Measurements from ENCODE around the gene SMARCAL1. TPM values are rescaled to one million over a fixed set of nuclear protein-coding genes. Genes with fewer than 3 reads are reported as not detected.

The SMARCAL1 gene
- total RNA-seq, 1 donor from 2014 or later: 35.2 TPM

- H3K9me3 Mint-ChIP-seq (ENCODE audit: unreplicated experiment): peaks cover 2% of the 10 kb centered on the region
Observed at GRCh38 chr2:216369821-216370220, 42.5 kb upstream of the SMARCAL1 start.

GRCh38 chr2:216370961-216371712 lies 41.1 kb upstream of the SMARCAL1 start:
- H3K4me3 ChIP-seq (ENCODE audit: insufficient read depth, low read depth, low read length): peak overlapping the region; percentile 69
- peaks cover 35% of the 10 kb centered on the region for H3K4me1 ChIP-seq (ENCODE audit: insufficient read depth, low read length)
- peak overlapping the region; percentile 10 for H3K27ac ChIP-seq (ENCODE audit: low read depth, low read length)
- no peaks in the 10 kb centered on the region for H3K9me3 ChIP-seq (ENCODE audit: insufficient read depth, low read depth, low read length)
- peak overlapping the region; percentile 47 for H2AFZ ChIP-seq (ENCODE audit: low read depth, low read length)
- DNase-seq (ENCODE audit: low read depth) (no peak), FAIRE-seq (no peak)
- no peaks in the 10 kb centered on the region for H3K27me3 Mint-ChIP-seq (ENCODE audit: low read depth, unreplicated experiment)
- peaks cover 2% of the 10 kb centered on the region for H3K9me3 Mint-ChIP-seq (ENCODE audit: unreplicated experiment)
- TF ChIP-seq CTCF (IDR thresholded peaks at IDR 0.05; ENCODE audit: insufficient read depth, low read depth, low read length): no peak
- no peak for TF ChIP-seq EZH2 (IDR thresholded peaks at IDR 0.05; ENCODE audit: insufficient read depth, low read length)
- peaks cover 56% of the 10 kb centered on the region for H3K4me1 Mint-ChIP-seq (ENCODE audit: low read depth, unreplicated experiment)
- H3K27ac Mint-ChIP-seq (ENCODE audit: unreplicated experiment): peak overlapping the region; percentile 87
- H3K4me2 ChIP-seq (ENCODE audit: low read length): peak overlapping the region; percentile 96
- H4K20me1 ChIP-seq (ENCODE audit: insufficient read depth, low read length): peaks cover 29% of the 10 kb centered on the region
- H3K4me3 Mint-ChIP-seq (ENCODE audit: unreplicated experiment): peak overlapping the region; percentile 89
- H3K36me3 ChIP-seq (ENCODE audit: insufficient read depth, low read length): no peaks in the 10 kb centered on the region
- no peaks in the 10 kb centered on the region for H3K27me3 ChIP-seq (ENCODE audit: insufficient read depth, low read length)
- H3K36me3 Mint-ChIP-seq (ENCODE audit: low read depth, unreplicated experiment): peaks cover 3% of the 10 kb centered on the region
- peak overlapping the region; percentile 88 for H3K9ac ChIP-seq (ENCODE audit: low read length)
- H3K79me2 ChIP-seq (ENCODE audit: insufficient read depth, low read length): peaks cover 30% of the 10 kb centered on the region

More at GRCh38 chr2:216369821-216370220, 42.5 kb upstream of the SMARCAL1 start:
- Histone ChIP-seq H3K9me3 (ENCODE audit: insufficient read depth, low read depth, low read length) (no peaks in the 10 kb centered on the region), H3K27me3 (ENCODE audit: insufficient read depth, low read length) (no peaks in the 10 kb centered on the region), H3K9ac (ENCODE audit: low read length) (no peak overlapping the region), H3K4me1 (ENCODE audit: insufficient read depth, low read length) (peaks cover 35% of the 10 kb centered on the region), H4K20me1 (ENCODE audit: insufficient read depth, low read length) (peaks cover 33% of the 10 kb centered on the region), H3K79me2 (ENCODE audit: insufficient read depth, low read length) (peaks cover 39% of the 10 kb centered on the region), H3K4me3 (ENCODE audit: insufficient read depth, low read depth, low read length) (peak overlapping the region; percentile 31), H3K36me3 (ENCODE audit: insufficient read depth, low read length) (no peaks in the 10 kb centered on the region), H2AFZ (ENCODE audit: low read depth, low read length) (no peak overlapping the region), H3K4me2 (ENCODE audit: low read length) (peak overlapping the region; percentile 96), H3K27ac (ENCODE audit: low read depth, low read length) (no peak overlapping the region)
- peaks cover 46% of the 10 kb centered on the region for H3K4me1 Mint-ChIP-seq (ENCODE audit: low read depth, unreplicated experiment)
- H3K27ac Mint-ChIP-seq (ENCODE audit: unreplicated experiment): no peak overlapping the region
- peaks cover 3% of the 10 kb centered on the region for H3K36me3 Mint-ChIP-seq (ENCODE audit: low read depth, unreplicated experiment)
- DNase-seq (ENCODE audit: low read depth) (no peak), FAIRE-seq (no peak)
- TF ChIP-seq CTCF (IDR thresholded peaks at IDR 0.05; ENCODE audit: insufficient read depth, low read depth, low read length): no peak
- TF ChIP-seq EZH2 (IDR thresholded peaks at IDR 0.05; ENCODE audit: insufficient read depth, low read length): no peak
- no peaks in the 10 kb centered on the region for H3K27me3 Mint-ChIP-seq (ENCODE audit: low read depth, unreplicated experiment)
- peak overlapping the region; percentile 89 for H3K4me3 Mint-ChIP-seq (ENCODE audit: unreplicated experiment)

All from astrocyte (in vitro differentiated cells and primary cell).